Stimulated activated CD4-positive, alpha-beta T cell treated with anti-CD3 and anti-CD28 coated beads, Interleukin-15, amount 100 ng/mL, for 24 hours (primary cell): ENCODE data around the gene RCOR1.
"Not testable (repeated sequence)": the region's sequence is repeated elsewhere in the genome, so short reads cannot be mapped to it uniquely, and the experiment has no call there.

Experiments
- DNase-seq: peaks from one replicate; pipeline ENCODE4 v3.0.0-alpha.2; 2020

RCOR1 gene

DNA sequence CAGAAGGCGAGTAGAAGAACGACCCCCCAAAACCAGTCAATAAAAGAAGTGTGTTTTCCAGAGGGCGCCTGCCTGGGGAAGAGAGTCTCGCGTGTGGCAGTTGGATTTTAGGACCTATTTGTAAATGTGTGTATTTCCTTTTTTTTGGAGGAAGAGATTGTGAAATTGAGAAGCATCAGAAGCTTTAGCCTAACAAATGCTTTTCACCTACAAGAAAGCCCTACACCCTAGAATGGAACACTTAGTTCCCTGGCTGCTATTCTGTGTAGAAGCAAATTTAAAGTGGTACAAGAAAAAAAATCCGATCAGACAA, 1.3 kb downstream of the RCOR1 start:
- no peak for DNase-seq

DNA sequence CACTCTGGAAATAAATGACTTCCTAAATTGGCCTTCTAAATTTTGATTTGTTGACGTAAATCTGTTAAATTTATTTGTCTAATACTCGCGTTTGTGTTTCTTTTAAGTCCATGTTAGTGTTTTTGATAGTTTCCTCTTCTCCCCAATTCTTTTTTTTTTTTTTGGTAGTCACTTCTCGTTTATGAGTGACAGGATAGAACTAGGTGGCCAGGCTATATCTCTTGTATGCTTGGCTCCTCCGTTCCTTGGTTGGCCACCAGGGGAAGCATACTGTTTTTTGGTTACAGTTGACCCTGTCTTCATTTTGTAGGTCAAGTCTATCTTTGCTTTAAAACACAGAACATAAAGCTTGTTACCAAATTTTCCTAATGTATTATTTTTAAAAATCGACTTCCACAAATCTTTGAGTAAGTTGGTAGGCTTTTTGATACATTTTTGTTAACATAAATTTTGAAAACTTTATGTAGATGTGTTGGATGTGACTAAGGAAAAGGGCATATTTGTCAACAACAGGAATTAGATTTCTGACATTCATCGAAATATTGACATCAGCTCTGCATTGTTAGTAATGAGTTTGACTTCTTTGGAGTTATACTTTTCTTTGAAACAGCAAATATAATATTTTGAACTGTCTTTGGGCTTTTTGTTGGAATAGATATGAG, 2.2 kb downstream of the RCOR1 start:
- DNase-seq, result peak; percentile 79

DNA sequence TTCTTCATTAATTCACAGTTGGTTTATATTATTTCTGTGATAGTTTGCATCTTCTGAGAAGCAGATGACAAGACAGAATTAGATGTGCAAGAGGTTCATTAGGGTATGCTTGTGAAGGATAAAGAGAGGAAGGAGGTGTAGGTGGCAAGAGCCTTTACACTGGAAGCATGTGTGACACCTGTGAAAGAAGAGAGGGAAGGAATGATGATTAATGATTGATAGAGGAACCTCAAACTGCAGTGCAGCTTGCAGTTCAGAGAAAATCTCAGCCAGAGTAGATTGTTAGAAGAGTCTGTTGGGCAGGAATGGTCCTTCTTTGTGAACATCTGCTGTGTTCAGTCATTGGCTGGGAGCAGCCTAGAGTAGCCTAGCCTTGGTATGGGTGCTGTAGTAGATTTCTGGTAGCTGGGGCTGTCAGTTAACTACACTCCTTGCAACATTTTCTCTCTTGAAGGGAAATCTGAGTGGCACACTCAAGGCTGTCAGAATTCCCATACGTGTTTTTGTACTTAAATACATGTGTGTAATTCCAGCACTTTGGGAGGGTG, 9.0 kb downstream of the RCOR1 start:
- DNase-seq, result no peak

DNA sequence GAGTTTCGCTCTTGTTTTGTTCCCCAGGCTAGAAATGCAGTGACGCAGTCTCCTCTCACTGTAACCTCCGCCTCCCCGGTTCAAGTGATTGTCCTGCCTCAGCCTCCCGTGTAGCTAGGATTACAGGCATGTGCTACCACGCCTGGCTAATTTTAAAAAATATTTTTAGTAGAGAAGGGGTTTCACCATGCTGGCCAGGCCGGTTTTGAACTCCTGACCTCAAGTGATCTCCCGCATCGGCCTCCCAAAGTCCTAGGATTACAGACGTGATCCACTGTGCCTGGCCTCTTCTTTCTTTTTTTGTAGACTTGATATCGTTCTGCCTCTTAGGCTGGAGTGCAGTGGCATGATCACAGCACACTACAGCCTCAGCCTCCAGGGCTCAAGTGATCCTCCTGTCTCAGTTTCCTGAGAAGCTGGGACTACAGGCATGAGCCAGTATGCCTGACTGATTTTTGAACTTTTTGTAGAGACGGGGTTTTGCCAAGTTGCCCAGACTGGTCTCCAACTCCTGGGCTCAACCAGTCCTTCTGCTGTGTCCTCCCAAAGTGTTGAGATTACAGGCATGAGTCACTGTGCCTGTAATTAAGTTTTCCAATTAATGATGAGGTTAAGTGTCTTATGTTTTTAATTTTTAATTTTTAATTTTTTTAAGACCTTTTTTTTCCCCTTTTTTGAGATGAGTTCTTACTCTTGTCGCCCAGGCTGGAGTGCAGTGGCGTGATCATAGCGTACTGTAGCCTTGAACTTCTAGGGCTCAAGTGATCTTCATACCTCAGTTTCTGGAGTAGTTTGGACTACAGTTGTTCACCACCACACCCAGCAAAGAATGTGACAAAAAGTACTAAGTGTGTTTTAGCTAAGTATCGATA, 10.2 kb downstream of the RCOR1 start:
- DNase-seq, result no peak

DNA sequence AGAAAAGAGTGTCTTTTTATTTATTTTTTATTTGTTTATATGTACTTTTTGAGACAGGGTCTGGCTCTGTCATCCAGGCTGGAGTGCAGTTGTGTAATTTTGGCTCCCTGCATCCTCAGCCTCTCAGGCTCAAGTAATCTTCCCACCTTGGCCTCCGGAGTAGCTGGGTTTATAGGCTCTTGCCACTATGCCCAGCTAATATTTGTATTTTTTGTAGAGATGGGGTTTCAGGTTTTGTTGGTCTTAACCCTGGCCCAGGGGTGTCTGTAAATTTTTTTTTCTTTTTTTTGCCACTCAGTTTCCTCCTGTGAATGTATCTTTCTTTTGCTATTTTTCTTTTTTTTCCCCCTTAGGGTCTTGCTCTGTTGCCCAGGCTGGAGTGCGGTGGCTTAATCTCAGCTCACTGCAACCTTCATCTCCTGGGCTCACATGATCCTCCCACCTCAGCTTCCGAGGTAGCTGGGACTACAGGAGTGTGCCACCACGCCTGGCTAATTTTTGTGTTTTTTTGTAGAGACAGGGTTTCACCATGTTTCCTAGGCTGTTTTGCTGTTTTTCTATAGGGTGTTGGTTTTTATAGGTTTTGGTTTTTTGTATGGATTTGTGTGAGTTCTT, 11.0 kb downstream of the RCOR1 start:
- no peak for DNase-seq

DNA sequence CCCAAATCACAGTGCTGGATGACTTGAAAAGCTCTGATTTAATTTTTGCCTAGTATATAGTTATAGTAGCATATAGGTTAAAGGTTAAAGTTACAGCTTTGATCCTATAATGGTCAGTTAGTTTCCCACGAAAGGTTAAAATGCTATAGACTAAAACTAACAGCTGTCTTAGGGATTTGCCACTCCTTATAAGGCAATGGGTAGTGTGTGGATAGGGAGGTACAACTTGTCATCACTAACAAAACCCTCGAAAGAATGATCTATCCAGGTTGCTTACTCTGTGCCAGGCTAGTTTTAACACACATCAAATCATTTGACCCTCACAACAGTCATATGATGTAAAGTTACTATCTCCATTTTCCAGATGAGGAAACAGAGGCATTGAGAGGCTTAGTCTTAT, 11.7 kb downstream of the RCOR1 start:
- DNase-seq, result no peak

DNA sequence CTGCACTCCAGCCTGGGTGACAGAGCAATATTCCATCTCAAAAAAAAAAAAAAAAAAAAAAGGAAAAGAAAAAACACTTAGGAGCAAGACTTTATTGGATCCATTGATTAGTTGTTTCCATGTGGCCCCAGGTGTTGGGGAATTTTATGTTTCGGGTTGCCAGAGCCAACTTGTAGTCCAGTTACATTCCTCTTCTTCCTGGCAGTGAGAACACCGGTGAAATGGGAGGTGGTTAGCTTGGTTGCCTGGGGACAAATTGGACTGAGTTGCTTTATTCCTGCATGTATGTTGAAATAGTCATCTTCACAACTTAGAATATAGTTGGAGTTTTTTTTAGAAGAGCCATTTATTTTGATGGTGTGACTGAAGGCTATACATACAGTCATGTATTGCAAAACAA, 12.6 kb downstream of the RCOR1 start:
- no peak for DNase-seq

DNA sequence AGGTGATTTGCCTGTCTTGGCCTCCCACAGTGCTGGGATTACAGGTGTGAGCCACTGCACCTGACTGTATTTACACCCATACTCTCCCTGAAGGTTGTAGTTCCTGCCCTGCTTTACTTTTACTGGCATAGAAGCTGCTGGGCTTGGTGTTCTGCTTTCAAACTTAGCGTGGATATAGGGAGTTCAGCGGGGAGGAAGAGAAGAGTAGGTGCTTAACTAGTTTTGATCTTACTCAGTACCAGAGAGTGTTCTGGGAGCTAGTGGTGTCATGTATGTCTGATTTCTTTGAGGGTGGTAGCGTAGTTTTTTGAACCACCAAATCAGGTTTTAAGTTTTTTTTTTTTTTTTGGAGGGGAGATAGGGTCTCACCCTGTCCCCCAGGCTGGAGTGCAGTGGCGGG, 13.8 kb downstream of the RCOR1 start:
- DNase-seq, result no peak

DNA sequence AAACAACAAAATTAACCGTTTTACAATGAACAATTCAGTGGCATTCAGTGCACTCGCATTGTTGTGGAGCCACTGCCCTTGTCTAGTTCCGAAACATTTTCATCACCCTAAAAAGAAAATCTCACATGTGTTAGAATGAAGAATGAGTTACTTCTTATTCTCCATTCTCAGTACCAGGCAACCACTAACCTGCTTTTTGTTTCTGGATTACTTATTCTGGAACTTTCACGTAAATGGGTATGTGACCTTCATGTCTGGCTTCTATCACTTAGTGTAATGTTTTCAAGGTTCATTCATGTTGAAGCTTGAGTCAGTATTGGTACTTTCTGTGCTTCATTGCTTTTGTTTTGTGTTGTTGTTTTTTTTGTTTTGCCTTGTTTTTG, 15.6 kb downstream of the RCOR1 start:
- no peak for DNase-seq

DNA sequence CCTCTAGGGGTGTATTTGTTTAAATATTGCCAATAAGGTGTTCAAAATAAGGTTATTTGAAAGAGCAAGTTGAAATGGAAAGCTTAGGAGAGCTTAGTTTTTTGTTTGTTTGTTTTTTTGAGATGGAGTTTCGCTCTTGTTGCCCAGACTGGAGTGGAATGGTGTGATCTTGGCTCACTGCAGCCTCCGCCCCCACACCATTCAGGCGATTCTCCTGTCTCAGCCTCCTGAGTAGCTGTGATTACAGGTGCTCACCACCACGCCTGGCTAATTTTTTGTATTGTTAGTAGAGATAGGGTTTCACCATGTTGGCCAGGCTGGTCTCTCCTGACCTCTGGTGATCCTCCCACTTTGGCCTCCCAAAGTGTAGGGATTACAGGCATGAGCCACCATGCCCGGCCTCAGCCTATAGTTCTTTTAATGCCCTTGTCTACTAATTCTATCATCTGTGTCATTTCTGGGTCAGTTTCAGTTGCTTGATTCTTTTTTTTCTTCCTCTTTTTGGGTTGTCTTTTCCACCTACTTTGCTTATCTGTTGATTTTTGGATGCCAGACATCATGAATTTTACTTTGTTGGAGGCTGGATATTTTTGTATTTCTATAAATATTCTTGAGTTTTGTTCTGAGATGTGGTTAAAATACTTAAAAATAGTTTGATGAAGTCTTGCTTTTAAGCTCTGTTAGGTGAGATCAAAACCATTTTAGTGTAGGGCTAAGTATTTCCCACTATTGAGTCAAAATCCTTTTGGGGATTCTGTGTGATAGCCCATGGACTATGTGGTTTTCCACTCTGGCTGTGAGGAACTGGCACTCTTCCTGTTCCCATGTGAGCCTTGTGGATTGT, 18.7 kb downstream of the RCOR1 start:
- DNase-seq, result no peak

DNA sequence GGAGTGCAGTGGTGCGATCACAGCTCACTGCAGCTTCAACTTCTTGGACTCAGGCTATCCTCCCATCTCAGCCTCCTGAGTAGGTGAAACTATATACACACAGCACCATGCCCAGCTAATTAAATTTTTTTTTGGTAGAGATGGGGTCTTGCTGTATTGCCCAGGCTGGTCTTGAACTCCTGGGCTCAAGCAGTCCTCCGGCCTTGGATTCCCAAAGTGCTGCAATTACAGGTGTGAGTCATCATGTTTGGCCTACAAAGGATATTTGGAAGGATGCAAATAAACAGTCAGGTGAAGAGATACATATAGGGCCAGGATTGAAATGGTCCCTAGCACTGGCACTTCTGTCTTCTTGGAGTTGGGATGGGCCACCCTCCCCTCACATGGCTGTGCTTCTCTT, 23.9 kb downstream of the RCOR1 start:
- no peak for DNase-seq

DNA sequence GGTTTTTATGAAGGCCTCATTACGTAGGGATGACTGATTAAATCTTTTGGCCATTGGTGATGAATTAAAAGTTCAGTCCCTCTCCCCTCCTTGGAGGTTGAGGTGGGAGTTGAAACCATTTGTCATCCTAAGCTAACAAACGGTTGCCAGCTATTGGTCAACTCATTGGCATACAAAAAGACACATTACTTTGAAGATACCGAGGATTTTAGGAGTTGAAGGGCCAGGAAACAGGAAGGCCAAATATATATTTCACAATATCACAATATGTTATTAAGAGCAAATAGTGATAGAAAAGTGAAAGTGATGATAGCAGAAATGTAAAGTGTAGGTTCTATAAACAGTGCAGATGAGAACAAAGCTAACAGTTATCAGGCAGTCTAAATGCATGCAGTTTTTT, 24.4 kb downstream of the RCOR1 start:
- no peak for DNase-seq

DNA sequence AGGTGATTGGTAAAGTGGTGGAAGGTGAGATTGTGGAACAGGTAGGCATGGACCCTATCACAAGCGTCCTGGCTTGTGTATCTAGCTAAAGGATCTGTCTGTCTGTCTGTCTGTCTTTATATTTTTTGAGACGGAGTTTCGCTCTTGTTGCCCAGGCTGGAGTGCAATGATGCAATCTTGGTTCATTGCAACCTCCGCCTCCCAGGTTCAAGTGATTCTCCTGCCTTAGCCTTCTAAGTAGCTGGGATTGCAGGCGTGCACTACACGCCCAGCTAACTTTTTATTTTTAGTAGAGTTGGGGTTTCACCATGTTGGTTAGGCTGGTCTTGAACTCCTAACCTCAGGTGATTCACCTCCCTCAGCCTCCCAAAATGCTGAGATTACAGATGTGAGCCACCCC, 26.6 kb downstream of the RCOR1 start:
- not testable (repeated sequence) for DNase-seq

DNA sequence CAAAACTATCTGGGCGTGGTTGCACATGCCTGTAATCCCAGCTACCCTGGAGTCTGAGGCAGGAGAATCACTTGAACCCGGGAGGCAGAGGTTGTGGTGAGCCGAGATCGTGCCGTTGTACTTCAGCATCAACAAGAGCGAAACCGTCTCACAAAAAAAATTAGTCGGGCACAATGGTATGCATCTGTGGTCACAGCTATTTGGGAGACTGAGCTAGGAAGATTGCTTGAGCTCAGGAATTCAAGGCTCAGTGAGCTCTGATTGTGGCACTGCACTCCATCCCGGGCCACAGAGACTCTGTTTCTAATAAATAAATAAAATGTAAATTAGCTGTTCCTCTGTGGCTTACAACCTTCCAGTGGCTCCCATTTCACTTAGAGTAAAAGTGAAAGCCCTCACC, 28.0 kb downstream of the RCOR1 start:
- no peak for DNase-seq

DNA sequence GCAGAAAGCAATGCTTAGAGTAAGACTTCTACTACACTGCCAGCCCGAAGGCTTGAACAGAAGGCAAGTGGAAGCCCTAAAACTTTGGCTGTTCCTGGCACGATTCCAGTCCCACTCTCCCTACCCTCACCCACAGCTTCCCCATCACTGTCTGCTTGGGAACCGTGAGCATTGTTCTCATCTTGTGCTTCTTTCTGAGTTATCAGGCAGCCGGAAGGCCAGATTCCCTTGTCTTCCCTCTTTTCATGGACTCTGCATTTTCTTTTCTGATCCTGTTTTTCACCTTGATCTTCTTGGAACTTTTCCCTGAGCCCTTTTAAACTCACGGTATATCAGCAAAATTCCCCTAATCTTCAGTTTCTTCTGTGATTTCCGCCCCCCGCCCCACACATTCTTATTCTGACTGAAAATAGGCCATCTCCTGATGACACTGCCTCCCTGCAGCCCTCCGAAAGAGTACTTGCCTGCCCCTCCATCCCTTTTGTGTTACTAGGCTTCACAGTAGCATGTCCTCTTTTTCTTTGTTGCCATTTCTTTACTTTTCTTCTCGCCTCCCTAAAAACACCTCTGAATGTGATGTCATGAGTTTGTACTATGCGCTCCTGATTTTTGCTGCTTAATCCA, 29.9 kb downstream of the RCOR1 start:
- peak; percentile 19 for DNase-seq

DNA sequence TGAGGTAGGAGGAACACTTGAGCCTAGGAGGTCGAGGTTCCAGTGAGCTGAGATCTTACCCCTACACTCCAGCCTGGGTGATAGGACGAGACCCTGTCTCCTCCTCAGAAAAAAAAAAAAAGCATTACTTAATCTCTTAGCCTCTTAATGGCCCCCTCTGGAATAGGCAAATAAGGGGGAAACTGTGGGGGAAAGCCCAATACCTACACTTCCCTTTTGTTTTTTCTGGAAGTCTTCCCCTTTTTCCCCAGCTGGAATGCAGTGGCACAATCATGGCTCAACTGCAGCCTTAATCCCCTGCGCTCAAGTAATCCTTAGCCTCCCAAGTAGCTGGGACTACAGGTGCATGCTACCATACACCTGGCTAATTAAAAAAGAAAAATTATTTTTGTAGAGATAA, 32.2 kb downstream of the RCOR1 start:
- DNase-seq, result no peak

DNA sequence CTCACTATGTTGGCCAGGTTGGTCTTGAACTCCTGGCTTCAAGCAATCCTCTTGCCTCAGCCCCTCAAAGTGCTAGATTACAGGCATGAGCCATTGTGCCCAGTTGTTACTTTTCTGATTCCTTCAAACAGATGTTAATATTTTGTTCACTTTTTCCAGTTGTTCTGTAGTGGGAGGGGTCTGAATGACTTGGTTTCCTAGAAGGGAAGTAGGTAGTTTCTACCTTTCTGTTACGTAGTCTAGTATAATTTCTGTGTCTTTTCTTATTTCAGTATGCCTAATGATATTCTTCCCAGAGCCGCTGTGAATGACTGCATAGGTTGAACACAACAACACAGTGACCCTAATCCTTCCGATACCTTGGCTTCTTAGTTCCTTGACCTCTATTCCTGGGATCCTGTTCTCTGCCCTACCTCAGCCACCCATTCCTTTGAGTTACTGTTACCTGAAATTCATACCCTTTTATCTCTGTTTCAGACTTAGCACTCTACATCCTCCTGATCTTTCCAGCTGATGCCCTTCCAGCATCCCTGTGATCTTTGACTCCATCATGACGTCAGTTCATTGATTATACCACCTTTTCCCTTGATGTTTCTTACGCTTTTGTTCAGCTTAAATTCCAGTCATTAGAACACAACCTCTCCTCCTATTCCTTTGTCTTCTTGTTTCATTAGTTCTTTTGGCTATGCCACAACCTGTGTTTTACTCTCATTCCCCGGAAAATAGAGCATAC, 33.3 kb downstream of the RCOR1 start:
- DNase-seq, result no peak

DNA sequence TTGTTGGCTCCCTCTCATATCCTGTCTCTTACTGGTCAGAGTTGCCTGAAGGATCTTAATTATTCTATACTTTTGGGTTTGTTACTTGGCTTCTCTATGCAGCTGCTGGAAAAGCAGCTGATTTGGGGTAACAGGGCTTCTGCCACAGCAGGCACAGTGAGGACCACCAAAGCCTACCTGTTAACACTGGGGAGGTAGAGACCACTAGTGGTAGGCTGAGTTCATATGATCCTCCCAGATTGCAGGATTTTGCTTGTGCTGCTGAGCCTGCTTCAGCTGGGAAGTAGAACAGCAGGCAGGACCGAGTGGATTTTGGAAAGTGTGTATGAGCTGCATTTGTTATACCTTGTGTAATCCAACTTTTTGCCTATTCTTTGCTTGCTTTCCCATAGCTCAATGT, 34.1 kb downstream of the RCOR1 start:
- no peak for DNase-seq

DNA sequence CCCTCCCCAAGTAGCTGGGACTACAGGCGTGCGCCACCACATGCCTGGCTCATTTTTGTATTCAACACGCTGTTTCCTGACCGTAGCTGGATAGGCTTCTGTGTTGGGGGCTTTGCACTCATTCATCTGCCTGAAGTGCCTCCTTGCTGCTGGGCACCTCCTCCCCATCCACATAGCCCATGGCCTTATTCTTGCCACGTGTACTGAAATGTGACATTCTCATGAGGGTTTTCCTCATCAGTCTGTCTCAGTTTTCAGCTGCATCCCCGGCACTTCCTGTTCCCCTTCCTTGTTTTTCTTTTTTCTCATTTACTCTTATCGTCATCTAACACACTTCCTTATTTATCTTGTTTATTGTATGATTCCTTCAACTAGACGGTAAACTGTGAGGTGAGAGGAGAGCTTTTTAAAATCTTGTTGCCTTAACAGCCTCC, 36.6 kb downstream of the RCOR1 start:
- no peak for DNase-seq

DNA sequence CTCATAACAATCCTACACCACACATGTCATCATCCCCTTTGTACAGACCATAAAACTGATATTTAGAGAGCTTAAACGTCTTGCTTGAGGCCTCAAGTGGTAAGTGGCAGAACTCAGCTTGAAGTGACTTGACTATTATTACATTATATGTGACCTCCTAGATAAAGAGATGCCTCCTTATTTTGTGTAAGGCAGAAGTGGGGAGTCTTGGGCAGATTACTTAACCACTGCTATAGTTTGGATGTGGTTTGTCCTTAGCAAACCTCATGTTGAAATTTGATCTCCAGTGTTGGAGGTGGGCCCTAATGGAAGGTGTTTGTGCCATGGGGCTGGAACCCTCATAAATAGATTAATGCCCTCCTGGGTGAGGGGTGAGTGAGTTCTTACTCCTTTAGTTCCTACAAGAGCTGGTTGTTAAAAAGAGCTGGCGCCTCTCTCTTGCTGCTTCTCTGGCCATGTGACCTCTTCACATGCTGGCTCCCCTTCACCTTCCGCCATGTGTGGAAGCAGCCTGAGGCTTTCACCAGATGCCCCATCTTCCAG, 37.4 kb downstream of the RCOR1 start:
- no peak for DNase-seq

DNA sequence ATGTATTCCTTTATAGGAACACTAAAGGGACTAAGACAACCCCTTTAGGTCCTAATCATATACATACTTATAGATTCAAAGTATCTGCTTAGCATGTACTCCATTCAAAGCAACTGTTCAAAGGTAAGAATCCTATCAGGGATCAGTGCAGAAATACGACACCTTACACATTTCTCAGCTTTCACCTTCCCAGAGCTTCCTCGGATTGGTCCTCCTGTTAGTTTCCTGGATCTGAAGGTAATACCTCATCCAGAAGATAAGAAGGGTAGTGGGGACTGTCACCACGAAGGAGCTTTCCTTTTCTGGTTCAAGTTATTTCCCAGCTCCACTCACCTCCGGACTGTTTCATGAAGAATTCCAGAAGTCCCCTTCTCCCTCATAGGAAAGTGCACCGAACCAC, 38.0 kb downstream of the RCOR1 start:
- no peak for DNase-seq

DNA sequence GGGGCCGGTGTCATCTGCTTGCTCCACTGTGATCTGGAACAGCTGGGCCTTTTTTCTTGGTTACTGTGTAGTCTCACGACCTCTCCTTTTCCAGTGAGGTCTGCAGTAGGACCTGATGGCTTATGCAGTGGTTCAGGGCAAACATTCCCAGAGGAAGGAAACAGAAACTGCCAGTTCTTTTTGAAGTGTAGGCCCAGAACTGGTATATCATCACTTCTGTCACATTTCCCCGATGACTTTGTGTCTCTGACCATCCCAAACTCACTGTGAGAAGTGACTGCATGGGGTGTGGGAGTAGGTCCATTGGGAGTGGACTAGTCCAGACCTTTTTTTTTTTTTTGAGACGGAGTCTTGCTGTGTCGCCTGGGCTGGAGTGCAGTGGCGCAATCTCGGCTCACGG, 38.4 kb downstream of the RCOR1 start:
- no peak for DNase-seq
